SH-SY5Y (cell line): Measurements from ENCODE around the gene TULP4.

Experiments
- GATA2 ChIP-seq: IDR thresholded peaks from 2 replicates; pipeline ENCODE4 v1.6.1; 2011; ENCODE audit warnings: mild to moderate bottlenecking, low read depth, low read length
- GATA3 ChIP-seq: IDR thresholded peaks from 2 replicates; pipeline ENCODE4 v1.6.1; 2011; ENCODE audit warnings: low read depth, mild to moderate bottlenecking, low read length, moderate library complexity

Gene TULP4

DNA sequence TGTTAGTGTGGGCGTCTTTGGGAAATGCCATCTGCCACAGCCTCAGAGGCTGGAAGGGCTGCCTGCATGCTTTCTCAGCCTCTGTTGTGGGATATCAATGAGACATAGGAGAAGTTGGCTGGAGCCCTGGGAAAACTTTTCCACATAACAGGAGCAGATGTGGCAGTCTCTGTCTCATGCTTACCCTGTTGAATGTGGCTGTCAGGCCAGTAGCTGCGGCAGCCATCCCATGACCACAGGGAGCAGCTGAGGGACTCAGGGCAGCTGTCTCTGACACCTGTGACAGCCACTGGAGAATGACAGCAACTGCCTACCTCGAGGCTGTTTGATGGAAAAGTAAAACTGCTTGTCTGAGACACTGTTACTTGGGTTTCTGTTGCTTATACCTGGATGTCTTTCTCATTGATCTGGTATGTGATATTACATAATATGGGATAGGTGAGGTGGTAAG is 64.4 kb downstream of the TULP4 start:
- TF ChIP-seq GATA3 (no peak), GATA2 (no peak)

DNA sequence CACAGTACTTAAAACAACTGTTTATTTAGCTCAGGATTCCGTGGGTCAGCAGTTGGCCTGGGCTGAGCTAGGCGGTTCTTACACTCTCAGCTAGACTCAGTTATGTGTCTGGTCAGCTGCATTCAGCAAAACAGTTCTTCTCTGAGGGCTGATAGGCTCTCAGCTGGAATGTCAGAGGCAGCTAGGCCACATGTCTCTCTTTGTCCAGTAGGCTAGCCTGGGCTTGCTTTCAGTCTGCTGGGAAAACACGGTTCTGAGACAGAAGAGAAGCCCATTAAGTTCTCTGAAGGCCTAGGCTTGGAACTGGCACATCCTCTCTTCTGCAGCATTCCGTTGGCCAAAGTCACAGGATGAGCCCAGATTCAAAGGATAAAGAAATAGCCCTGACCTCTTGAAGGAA is 65.6 kb downstream of the TULP4 start:
- no peak for TF ChIP-seq GATA2
- TF ChIP-seq GATA3: no peak

DNA sequence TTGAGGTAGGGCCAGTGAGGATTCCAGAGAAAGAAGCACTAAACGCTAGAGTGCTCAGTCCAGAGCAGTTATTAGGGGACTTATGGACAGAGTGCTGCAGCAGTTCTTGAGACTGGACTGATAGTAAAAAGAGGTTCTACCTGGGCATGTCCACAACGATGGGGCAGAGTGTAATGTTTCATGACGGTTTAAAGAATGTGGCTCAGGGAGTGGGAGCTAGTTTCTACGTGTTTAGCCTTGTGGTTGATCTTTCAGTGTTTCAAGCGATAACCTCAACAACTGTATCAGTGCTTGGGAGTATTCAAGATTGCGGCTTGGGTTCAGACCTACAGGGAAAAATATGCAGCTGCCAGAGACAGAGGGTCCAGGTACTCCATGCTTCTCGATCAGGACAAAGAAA is 67.1 kb downstream of the TULP4 start:
- no peak for TF ChIP-seq GATA2
- TF ChIP-seq GATA3: no peak

DNA sequence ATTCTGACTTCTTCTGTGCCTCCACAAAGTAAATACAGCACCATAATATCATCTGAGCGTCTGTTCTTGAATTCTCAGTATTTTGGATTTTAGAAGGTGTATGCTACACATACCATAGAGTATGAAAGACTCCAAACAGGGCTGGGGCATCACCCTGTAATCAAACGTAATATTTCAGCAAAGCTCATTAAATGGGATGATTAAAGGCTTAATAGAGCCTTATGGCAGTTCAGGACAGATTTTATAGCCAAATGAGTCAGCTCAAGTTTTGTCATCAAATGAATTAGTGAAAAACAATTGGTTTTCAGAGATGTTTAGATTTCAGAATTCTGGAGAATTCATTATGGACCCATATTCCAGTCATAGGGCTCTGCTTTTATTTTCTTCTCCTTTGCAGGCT is 68.9 kb downstream of the TULP4 start:
- no peak for TF ChIP-seq GATA3
- TF ChIP-seq GATA2: no peak

DNA sequence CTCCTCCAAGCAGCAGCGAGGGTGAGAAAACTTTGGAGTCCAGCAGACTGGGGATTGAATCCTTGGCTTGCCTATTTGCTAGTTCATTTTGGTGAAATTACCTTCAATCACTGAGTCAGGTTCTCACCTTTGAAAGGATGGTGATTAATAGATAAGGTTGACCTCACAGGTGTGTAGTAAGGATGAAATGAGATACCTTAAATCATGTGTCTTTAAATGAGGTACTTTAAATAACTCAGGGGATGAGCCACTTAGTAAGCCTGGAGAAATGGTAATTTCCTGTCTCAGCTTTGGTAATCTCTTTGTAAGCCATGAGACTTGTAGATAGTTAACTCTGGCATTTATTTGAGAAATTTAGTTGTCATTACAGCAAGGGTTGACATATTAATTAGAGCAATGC is 70.2 kb downstream of the TULP4 start:
- TF ChIP-seq GATA2 (no peak), GATA3 (no peak)

DNA sequence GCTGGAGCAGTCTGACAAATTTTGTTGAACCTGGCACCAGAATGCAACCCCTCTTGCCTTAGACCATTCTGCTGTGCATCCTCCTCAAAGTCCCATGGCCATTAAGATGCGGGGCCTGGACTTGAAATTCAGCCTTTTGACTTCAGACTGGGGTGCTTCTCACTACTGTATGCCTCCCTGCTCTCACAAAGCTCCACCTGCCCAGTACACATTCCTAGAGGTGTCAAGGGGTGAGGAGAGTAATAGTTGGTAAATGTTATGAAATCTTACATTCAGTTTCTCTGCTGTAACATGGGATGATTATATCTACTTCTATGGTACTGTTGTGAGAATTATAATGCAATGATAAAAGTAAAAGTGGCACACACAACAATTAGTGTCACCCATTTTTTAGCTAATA is 70.8 kb downstream of the TULP4 start:
- TF ChIP-seq GATA2: no peak
- TF ChIP-seq GATA3: no peak

DNA sequence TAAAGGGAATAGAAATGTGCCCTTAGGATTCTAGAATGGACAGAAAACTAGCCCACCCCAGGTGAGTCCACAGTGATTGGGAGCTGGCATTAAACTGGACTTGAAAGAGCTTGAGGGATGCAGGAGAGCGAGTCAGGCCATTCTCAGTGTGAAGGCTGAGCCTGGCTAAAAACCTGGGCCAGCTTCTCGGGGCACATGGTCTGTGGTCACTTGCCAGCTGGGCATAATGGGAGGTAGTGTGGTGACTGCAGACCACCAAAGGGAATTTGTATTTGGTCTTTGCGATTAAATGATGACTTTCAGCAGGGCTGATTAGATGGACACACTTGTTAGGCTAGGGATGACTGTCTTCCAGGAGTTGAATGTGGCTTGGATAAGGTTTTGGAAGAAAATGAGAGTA is 71.3 kb downstream of the TULP4 start:
- no peak for TF ChIP-seq GATA2
- TF ChIP-seq GATA3: no peak

DNA sequence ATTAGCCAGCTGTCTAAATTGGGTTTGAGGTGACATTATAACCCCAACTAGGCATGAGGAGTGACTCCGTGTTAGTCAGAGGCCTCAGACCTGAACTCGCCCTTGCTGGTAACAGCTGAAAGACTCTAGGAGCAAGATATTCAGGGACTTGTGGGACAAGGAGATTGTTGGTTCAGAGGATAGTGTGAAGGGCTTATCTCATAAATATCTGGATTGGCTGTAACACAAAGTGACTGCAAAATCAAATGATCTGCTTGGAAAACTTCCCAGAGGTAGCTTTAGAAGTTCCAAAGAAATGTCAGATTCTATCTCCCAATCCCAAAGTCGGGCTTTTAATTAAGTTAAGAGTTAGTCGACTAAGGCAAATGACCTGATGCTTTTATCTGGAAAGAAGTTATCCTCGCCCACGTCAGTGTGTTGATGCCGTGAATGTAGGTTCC is 72.4 kb downstream of the TULP4 start:
- TF ChIP-seq GATA2 (no peak), GATA3 (no peak)

DNA sequence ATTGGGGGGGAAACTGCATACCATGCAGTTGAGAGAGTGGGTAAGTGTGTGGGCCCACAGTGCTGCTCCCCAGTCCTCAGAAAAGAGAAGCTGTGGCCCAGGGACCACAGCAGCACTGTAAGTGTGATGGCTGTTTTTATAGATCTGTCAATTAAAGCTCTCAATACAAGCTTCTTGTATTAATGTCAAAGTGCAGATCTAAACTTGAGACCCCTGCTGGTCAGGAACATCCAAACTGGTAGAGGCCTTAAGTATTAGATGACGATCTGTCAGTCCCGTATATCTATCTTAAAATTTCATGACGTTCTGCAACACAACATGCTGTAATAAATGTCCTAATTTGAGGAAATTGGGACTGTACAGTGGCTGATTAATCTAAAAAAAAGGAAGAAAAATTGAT is 74.8 kb downstream of the TULP4 start:
- TF ChIP-seq GATA2 (no peak), GATA3 (no peak)

DNA sequence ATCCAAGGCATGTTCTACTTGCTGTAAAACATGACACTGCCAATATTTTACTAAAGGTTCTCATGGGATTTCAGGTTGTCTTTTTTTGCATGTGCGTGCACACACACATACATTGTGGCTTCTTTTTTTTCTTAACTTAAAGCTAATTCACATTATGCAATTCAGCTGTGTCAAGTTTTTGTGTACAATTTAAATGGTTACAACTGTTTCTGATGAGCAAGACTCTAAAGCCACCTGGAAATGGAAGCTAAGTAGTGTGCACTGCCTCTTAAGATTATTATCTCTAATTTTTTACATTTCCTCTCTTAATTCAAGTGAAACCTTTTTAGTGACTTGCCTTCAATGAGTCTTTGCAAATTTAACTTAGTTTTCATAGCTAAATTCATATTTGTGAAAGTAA is 75.3 kb downstream of the TULP4 start:
- no peak for TF ChIP-seq GATA3

DNA sequence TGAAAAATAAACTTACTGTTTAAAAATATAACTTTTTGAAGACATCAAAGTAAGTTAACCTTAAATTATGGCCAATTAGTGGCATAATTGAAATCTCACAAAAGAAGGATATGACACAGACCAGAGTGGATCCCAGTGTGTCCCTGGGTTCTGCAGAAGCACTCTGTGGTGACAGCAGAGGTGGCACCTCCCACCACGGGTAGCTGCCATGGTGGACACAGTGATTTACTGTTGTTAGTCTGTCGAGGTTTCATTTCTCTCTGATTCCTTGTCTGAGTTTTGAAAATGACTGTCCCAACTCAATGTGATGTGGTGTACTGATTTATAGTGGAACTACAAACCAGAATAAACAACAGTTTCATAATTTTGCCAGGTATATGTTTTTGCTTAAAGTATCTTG is 76.5 kb downstream of the TULP4 start:
- no peak for TF ChIP-seq GATA2
- no peak for TF ChIP-seq GATA3

DNA sequence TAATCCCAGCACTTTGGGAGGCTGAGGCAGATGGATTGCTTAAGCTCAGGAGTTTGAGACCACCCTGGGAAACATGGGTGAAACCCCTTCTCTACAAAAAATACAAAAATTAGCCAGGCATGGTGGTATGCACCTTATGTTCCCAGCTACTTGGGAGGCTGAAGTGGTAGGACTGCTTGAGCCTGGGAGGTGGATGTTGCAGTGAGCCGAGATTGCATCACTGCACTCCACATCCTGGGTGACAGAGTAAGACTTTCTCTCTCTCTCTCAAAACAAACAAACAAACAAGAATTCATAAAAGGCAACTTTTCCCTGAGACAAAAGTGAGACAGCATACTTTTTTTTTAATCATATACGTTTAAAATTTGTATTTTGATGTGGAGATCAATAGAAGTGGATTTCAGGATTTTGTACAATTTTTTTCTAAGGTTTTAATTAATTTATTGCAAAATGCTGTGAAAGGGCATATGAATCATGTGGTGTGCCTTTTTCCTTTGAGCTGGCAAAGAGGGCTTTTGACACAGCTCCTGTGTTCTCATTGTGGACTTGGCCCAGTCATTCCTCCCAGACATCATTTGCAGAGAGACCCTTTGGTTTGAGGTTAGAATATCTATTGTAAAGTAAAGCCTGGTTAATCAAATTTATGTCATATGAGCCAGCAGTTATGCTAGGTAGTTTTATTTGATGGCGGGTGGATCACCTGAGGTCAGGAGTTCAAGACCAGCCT is 77.1 kb downstream of the TULP4 start:
- no peak for TF ChIP-seq GATA3

DNA sequence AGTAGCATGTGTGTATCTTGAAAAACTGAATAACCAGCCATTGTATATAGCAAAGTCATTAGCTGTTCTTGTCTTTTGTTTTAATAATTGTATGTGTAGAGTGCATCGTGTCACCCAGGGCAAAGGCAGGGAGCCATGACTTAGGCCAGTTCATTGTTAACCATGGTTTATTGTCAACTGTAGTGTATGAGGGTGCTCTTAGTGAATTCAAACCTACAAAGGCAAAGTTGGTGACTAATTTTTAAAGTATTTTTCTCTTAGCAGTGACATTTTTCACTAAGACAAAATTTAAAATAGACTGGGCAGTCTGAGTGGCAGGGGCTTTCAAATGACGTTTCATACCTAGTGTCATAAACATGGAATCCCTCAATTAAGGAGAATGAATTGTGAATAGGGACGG is 79.0 kb downstream of the TULP4 start:
- TF ChIP-seq GATA2 (no peak), GATA3 (no peak)

DNA sequence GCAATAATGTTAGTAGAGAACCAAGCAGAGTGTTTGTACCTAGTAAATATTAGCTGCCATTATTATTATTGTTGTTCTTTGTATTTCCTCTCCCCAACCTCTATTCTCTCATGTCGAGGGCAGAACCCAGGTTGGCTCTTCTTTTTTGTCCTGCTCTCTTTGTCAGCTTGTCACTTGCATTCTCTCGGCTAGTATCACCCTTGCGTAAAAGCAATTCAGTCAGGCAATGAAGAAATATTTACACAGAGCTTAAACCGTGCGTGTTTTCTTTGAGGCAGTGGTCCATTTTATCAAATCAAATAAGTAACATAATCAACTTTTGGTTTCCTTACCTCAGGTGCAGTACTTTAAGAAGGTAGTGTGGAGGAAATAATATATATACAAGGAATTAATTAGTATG is 83.9 kb downstream of the TULP4 start:
- TF ChIP-seq GATA3: no peak
- no peak for TF ChIP-seq GATA2

DNA sequence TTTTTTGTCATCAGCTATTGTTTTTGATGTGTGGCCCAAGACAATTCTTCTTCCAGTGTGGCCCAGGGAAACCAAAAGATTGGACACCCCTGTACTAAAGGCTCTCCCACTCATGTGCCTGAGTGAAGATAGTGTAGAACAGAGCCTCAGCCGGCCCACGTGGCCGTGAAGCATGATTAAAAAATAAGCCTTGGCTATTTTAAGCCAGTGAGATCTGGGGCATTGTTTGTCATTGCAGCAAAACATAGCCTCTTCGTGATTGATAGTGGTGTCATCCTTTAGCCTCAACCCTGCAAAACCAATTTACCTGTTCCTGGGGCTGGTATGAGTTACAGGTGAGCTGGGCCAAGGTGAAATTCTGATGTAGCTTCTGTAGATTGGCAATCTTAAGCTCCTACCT is 85.3 kb downstream of the TULP4 start:
- TF ChIP-seq GATA2: no peak
- no peak for TF ChIP-seq GATA3
